Measurements from ENCODE around the gene COPRS. TPM values are rescaled to one million over a fixed set of nuclear protein-coding genes. Genes with fewer than 3 reads are reported as not detected.
A peak's percentile ranks its signal among the peaks of the same experiment; 100 is the strongest.
"Not testable (repeated sequence)": the region's sequence is repeated elsewhere in the genome, so short reads cannot be mapped to it uniquely, and the experiment has no call there.

Gene COPRS
- polyA plus RNA-seq, 3 donors, result 39.1 to 47.0 (median 46.0) TPM

GRCh38 chr17:31859487-31860008 is 504 bp upstream of the COPRS start:
- no peak for DNase-seq (ENCODE audit: extremely low read depth in 1 of 11, low read depth in 9 of 11, low spot score in 4 of 11)

- DNase-seq (ENCODE audit: extremely low read depth in 1 of 11, low read depth in 9 of 11, low spot score in 4 of 11), result no peak
Observed at GRCh38 chr17:31857920-31858641, 963 bp downstream of the COPRS start.

DNA sequence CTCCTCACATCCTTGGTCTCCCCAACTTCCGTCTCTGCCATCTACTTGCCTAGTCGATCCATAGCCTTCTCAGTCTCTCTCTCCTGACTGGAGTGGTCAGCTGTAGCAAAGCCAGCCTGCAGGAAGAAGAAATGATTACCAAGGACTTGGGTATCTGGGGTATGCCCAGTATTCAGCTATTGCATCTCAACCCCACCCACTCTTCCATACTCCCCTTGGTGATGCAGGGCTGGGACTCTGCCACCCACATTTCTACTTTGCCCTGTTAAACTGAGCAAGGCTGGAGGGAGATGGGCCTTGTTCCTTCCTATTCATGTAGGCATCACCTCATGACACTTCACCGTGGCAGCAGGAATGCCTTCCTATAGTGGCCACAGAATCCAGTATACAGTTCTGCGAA is 2.3 kb downstream of the COPRS start:
- DNase-seq (ENCODE audit: extremely low read depth in 1 of 11, low read depth in 9 of 11, low spot score in 4 of 11), result no peak

- DNase-seq (ENCODE audit: extremely low read depth in 1 of 11, low read depth in 9 of 11, low spot score in 4 of 11), result no peak
Observed at GRCh38 chr17:31854672-31855071, 4.4 kb downstream of the COPRS start.

GRCh38 chr17:31853911-31854470 is 5.1 kb downstream of the COPRS start:
- no peak for DNase-seq (ENCODE audit: extremely low read depth in 1 of 11, low read depth in 9 of 11, low spot score in 4 of 11)

GRCh38 chr17:31845291-31845690 is 13.8 kb downstream of the COPRS start:
- no peak for DNase-seq (ENCODE audit: extremely low read depth in 1 of 11, low read depth in 9 of 11, low spot score in 4 of 11)

DNA sequence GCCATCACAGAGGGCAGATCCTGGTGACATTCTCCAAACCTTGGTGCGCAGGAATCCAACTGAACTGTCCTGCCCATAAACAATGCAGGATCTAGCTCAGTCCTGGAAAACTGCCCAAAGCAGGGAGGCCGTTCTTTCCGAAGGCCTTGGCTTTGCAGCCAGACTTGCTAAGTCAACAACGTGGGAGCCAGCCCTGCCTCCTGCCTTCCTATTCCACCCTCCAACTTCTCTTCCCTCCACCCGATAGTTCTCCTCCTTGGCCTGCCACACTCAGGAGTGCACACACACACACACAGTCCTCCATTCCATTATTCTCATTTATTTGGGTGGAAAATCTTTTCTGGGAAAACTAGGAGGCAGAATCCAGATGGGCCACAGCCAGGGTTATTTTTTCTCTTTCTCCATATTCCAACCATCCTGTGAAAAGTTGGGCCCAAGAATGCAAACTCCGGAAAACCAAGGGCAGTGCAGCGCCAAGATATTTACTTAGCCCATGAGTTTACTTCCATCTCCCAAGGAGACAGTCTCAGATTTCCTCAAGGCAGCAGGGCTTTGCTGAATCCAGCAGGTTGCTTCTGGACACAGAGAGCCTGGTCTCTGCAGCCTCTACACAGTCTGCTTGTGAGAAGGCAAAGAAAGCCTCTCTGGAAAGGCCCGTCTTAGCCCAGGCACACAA is 15.8 kb downstream of the COPRS start:
- DNase-seq (ENCODE audit: extremely low read depth in 1 of 11, low read depth in 9 of 11, low spot score in 4 of 11), result no peak

DNA sequence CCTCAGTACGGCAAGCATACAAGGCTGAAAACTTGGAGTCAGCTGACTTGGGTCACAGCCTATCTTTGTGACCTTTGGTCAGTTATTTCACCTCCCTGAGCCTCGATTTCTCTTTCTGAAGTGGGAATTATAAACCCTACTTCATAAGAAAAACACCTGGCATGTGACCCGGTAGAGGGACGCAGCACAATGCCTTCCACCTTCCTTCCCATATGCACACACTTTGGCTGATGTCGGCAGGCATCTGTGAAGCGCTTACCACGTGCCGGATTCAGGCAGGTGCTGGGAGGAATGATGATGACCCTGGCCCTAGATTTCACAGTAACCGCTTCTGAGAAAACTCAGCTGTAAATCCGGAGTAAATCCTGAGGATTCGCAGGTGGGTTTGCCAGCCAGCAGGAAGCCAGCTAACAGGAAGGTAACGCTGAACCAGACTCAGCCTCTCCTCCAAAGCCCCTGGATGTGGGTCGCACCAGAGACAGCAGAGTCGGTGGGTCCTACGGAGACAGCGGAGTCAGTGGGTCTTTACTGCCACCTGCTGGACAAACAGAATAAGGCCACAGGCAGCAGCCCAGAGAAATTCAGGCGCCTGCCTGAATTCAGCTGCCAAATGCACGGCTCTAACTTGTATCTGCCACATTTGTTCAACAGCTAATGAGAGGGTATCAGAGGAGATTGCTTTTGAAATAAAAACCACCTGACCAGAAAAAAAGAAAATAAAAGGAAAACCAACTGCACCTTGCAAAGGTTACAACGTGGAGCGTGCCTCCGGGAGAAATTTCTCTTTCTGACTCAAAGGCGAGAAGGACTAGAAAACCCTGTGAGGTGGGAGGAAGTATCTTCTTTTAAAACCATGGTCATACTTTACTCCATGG is 16.6 kb downstream of the COPRS start:
- peak; percentile 66 to 88 (median 77) for DNase-seq (ENCODE audit: extremely low read depth in 1 of 11, low read depth in 9 of 11, low spot score in 4 of 11)

- no peak for DNase-seq (ENCODE audit: extremely low read depth in 1 of 11, low read depth in 9 of 11, low spot score in 4 of 11)
Observed at GRCh38 chr17:31841850-31842194, 17.2 kb downstream of the COPRS start.

- DNase-seq (ENCODE audit: extremely low read depth in 1 of 11, low read depth in 9 of 11, low spot score in 4 of 11), result no peak
Observed at GRCh38 chr17:31838636-31839225, 20.3 kb downstream of the COPRS start.

DNA sequence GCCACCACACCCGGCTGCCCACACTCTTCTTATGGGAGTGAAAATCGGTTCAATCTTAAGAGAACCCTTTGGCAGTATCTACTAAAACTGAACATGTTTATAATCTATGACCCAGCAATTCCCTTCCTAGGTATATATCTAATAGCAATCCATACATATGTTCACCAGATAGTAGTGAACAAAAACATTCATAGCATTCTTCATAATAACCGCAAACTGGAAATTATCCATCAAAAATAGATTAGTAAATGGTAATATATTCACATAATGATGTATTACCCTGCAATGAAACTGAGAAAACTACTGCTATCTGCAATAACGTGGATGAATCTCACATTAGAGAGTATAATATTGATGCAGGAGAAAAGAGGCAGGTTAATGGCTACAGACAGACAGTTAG is 23.1 kb downstream of the COPRS start:
- no peak for DNase-seq (ENCODE audit: extremely low read depth in 1 of 11, low read depth in 9 of 11, low spot score in 4 of 11)

DNA sequence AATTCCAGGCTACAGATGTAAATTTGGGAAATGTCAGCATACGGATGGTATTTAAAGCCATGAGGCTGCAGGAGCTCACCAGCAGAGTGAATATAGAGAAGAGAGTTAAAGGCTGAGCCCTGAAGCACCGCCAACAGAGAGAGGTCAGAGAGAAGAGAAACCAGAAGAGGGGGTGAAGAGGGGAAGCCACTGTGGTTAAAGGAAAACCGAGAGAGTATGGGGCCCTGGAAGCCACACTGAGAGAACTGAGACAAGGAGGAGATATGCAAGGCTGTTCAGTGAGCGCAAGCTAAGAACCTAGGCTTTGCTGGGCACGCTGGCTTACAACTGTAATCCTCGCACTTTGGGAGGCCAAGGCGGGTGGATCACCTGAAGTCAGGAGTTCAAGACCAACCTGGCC is 24.6 kb downstream of the COPRS start:
- DNase-seq (ENCODE audit: extremely low read depth in 1 of 11, low read depth in 9 of 11, low spot score in 4 of 11), result no peak

DNA sequence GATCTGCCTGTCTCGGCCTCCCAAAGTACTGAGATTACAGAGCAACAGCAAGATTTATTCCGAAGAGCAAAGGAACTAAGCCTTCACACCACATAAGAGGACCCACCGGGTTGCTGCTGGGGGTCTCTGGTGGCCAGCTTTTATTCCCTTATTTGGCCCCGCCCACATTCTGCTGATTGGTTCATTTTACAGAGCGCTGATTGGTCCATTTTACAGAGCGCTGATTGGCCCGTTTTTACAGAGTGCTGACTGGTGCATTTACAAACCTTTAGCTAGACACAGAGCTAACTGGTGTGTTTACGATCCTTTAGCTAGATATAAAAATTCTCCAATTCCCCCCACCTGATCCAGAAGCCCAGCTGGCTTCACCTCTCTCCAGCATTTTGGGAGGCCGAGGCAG is 26.3 kb downstream of the COPRS start:
- DNase-seq (ENCODE audit: extremely low read depth in 1 of 11, low read depth in 9 of 11, low spot score in 4 of 11), result no peak

GRCh38 chr17:31830971-31831858 is 27.8 kb downstream of the COPRS start:
- no peak for DNase-seq (ENCODE audit: extremely low read depth in 1 of 11, low read depth in 9 of 11, low spot score in 4 of 11)

DNA sequence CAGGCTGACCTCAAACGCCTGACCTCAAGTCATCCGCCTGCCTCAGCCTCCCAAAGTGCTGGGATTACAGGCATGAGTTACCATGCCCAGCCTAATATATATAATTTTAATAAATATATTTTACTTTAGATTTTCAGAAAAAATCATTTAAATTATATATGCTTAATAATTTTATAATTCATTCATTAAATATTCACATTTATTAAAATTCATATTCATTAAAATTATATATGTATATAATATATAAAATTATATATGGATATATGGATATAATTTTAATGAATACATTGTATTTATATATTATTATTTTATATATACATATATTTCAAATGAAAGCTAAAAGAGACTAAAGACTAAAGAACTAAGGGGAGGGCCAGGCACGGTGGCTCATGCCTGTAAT is 29.4 kb downstream of the COPRS start:
- DNase-seq (ENCODE audit: extremely low read depth in 1 of 11, low read depth in 9 of 11, low spot score in 4 of 11), result no peak

GRCh38 chr17:31828955-31829354 is 30.1 kb downstream of the COPRS start:
- DNase-seq (ENCODE audit: extremely low read depth in 1 of 11, low read depth in 9 of 11, low spot score in 4 of 11), result not testable (repeated sequence)

GRCh38 chr17:31825961-31826691 is 32.9 kb downstream of the COPRS start:
- no peak for DNase-seq (ENCODE audit: extremely low read depth in 1 of 11, low read depth in 9 of 11, low spot score in 4 of 11)

All from renal cortex interstitium (tissue), 11 donors.